ENCODE measurements around the gene INPP5D.

GRCh38 chr2:233227346-233227978 lies 167.3 kb downstream of the INPP5D start:
- TF ChIP-seq CTCF (conservative IDR thresholded peaks at IDR 0.05; ENCODE audit: low read depth, low read length): no peak
- no peak for TF ChIP-seq EZH2 (IDR thresholded peaks at IDR 0.05; ENCODE audit: borderline replicate concordance, low read depth, low read length, poor library complexity, severe bottlenecking)

Data from A673 (cell line).